Esophagus muscularis mucosa (tissue), 4 donors: ENCODE results near the gene TRAPPC2L. TPM values are rescaled to one million over a fixed set of nuclear protein-coding genes. Genes with fewer than 3 reads are reported as not detected.

ENCODE experiments used
- DNase-seq: peaks from one replicate; pipeline ENCODE4 v3.0.0-alpha.2; 2017; ENCODE audit errors: extremely low spot score
- H3K27ac ChIP-seq, 4 donors: fragments of 200-600 bp; sonication (generic); replicated peaks in 1 of 4; 1 replicate in 3 of 4; 2 replicates in 1 of 4; pipeline ENCODE4 v1.5.1; 2016 to 2019; ENCODE audit warnings: mild to moderate bottlenecking in 1 of 4
- H3K27me3 ChIP-seq, 4 donors: fragments of 200-600 bp; sonication (generic); one replicate each; pipeline versions ENCODE4 v1.5.1 to v1.6.0; 2016 to 2019
- H3K36me3 ChIP-seq, 4 donors: fragments of 200-600 bp; sonication (generic); one replicate each; pipeline ENCODE4 v1.5.1; 2016 to 2019
- H3K4me1 ChIP-seq, 4 donors: fragments of 200-600 bp; sonication (generic); one replicate each; pipeline ENCODE4 v1.5.1; 2016 to 2019
- H3K4me3 ChIP-seq, 4 donors: fragments of 200-600 bp; sonication (generic); 1 replicate in 2 of 4; 2 replicates in 2 of 4; pipeline ENCODE4 v1.5.1; 2016 to 2019; ENCODE audit warnings: mild to moderate bottlenecking in 4 of 4, moderate library complexity in 1 of 4
- H3K9me3 ChIP-seq, 4 donors: fragments of 200-600 bp; sonication (generic); 1 replicate in 3 of 4; 2 replicates in 1 of 4; pipeline ENCODE4 v1.5.1; 2016 to 2019
- CTCF ChIP-seq, 3 experiments: fragments of 200-600 bp in 2 of 3; fragments of 450-650 bp in 1 of 3; sonication (generic) in 2 of 3; IDR thresholded peaks; one replicate each; pipeline ENCODE4 v1.5.1; 2017 to 2019; ENCODE audit warnings: antibody characterized with exemption in 3 of 3, mild to moderate bottlenecking in 2 of 3, moderate library complexity in 1 of 3
- EP300 ChIP-seq: sonication (generic); formaldehyde crosslinking; IDR thresholded peaks from one replicate; pipeline ENCODE4 v1.6.1; 2017; ENCODE audit warnings: antibody characterized with exemption
- POLR2A ChIP-seq: fragments of 450-650 bp; IDR thresholded peaks from one replicate; pipeline ENCODE4 v1.6.1; 2017; ENCODE audit warnings: antibody characterized with exemption, moderate library complexity, mild to moderate bottlenecking, low read depth
- POLR2AphosphoS5 ChIP-seq, 2 donors: sonication (generic); formaldehyde crosslinking; IDR thresholded peaks; one replicate each; pipeline ENCODE4 v1.6.1; 2017; ENCODE audit warnings: antibody characterized with exemption in 2 of 2
- WGBS: methylation state at CpG from one replicate; pipeline ENCODE4 v1.1.5; 2018; 5-methylcytosine and 5-hydroxymethylcytosine counted together
- intact Hi-C: fragments of 100-400 bp; cut with DNase I; formaldehyde crosslinking; loops from one replicate; pipeline ENCODE4 v1.15.1; 2023
- total RNA-seq, 4 donors: library from RNA; depleted of rRNA; stranded (reverse); fragments of >200 nt; gene quantifications; one replicate each; pipeline versions ENCODE4 v1.1.0 to v1.2.1, GENCODE V29; 2016

Gene TRAPPC2L
- total RNA-seq, 4 donors from 2014 or later: 22.9 to 35.8 (median 29.6) TPM

GRCh38 chr16:88827727-88828126, 29.2 kb upstream of the TRAPPC2L start:
- Histone ChIP-seq H3K4me1 (no peaks in the 10 kb centered on the region), H3K4me3 (no peak overlapping the region), H3K9me3 (no peaks in the 10 kb centered on the region), H3K27ac (no peak overlapping the region), H3K36me3 (peaks cover 33 to 76% (median 57%) of the 10 kb centered on the region in 4 donors), H3K27me3 (no peaks in the 10 kb centered on the region)
- TF ChIP-seq POLR2AphosphoS5 (IDR thresholded peaks at IDR 0.05): no peak
- no peak for TF ChIP-seq POLR2A
- no peak for TF ChIP-seq CTCF (IDR thresholded peaks at IDR 0.05)
- TF ChIP-seq EP300: no peak
- 84% methylated on average over 15 of the region's 21 CpGs for WGBS
- intact Hi-C loops: no loop called here
- DNase-seq: no peak

- H3K4me3 ChIP-seq: no peak overlapping the region
- no peaks in the 10 kb centered on the region for H3K9me3 ChIP-seq
- DNase-seq: no peak
- intact Hi-C loops: no loop called here
- 89% methylated on average over 16 of the region's 24 CpGs for WGBS
- no peak overlapping the region for H3K27ac ChIP-seq
- peaks cover 32 to 69% (median 51%) of the 10 kb centered on the region in 4 donors for H3K36me3 ChIP-seq
- H3K4me1 ChIP-seq: no peaks in the 10 kb centered on the region
- no peaks in the 10 kb centered on the region for H3K27me3 ChIP-seq
- no peak for TF ChIP-seq POLR2A
- no peak for TF ChIP-seq POLR2AphosphoS5 (IDR thresholded peaks at IDR 0.05)
- TF ChIP-seq CTCF (IDR thresholded peaks at IDR 0.05): no peak
These were observed 28.2 kb upstream of the TRAPPC2L start for GRCh38 chr16:88828711-88829110.

GRCh38 chr16:88830258-88830657, 26.7 kb upstream of the TRAPPC2L start:
- Histone ChIP-seq H3K9me3 (no peaks in the 10 kb centered on the region), H3K36me3 (peaks cover 22 to 63% (median 47%) of the 10 kb centered on the region in 4 donors), H3K4me3 (no peak overlapping the region), H3K27me3 (no peaks in the 10 kb centered on the region), H3K4me1 (no peaks in the 10 kb centered on the region), H3K27ac (no peak overlapping the region)
- intact Hi-C loops: no loop called here
- WGBS: 52% methylated on average over 9 of the region's 11 CpGs
- no peak for DNase-seq
- TF ChIP-seq POLR2AphosphoS5 (IDR thresholded peaks at IDR 0.05) (no peak), CTCF (IDR thresholded peaks at IDR 0.05) (no peak), POLR2A (no peak), EP300 (no peak)

- Histone ChIP-seq H3K27me3 (no peaks in the 10 kb centered on the region), H3K4me1 (no peaks in the 10 kb centered on the region), H3K4me3 (no peak overlapping the region), H3K36me3 (peaks cover 22 to 67% (median 50%) of the 10 kb centered on the region in 4 donors), H3K9me3 (no peaks in the 10 kb centered on the region), H3K27ac (no peak overlapping the region)
- no peak for DNase-seq
- intact Hi-C loops: no loop called here
- 93% methylated on average over 7 of the region's 14 CpGs for WGBS
- TF ChIP-seq EP300 (no peak), CTCF (IDR thresholded peaks at IDR 0.05) (no peak), POLR2A (no peak), POLR2AphosphoS5 (IDR thresholded peaks at IDR 0.05) (no peak)
These were observed 26.1 kb upstream of the TRAPPC2L start for GRCh38 chr16:88830783-88831182.

- intact Hi-C loops: no loop called here
- DNase-seq: no peak
- Histone ChIP-seq H3K27ac (no peak overlapping the region), H3K4me3 (no peak overlapping the region), H3K4me1 (no peaks in the 10 kb centered on the region), H3K27me3 (no peaks in the 10 kb centered on the region), H3K9me3 (no peaks in the 10 kb centered on the region), H3K36me3 (peaks cover 16 to 59% (median 45%) of the 10 kb centered on the region in 4 donors)
- TF ChIP-seq POLR2AphosphoS5 (IDR thresholded peaks at IDR 0.05) (no peak), POLR2A (no peak), CTCF (IDR thresholded peaks at IDR 0.05) (no peak), EP300 (no peak)
- WGBS: 93% methylated on average over 10 of the region's 13 CpGs
These were observed 25.1 kb upstream of the TRAPPC2L start for GRCh38 chr16:88831838-88832237.
